Measurements from ENCODE around the gene BMP3. TPM values are rescaled to one million over a fixed set of nuclear protein-coding genes. Genes with fewer than 3 reads are reported as not detected.
A peak's percentile ranks its signal among the peaks of the same experiment; 100 is the strongest.
"Not testable (repeated sequence)": the region's sequence is repeated elsewhere in the genome, so short reads cannot be mapped to it uniquely, and the experiment has no call there.

Gene BMP3
- total RNA-seq = not detected

GRCh38 chr4:81030061-81030980 is at the start of gene BMP3:
Gene BMP3, plus strand, starts transcription at chr4:81030708. Its CDS starts 577 bp downstream, at chr4:81031285.
- H3K27me3 Mint-ChIP-seq (ENCODE audit: low read depth) = peaks cover 73% of the 10 kb centered on the region
- H3K9me3 Mint-ChIP-seq = no peaks in the 10 kb centered on the region
- peak within 1 kb of the TSS; percentile 89 to 94 for H3K4me3 Mint-ChIP-seq
- ATAC-seq (replicated peaks in 1 of 2) (peak; percentile 22 to 32), DNase-seq (peak in 1 of 2 donors; percentile 2)
- peaks cover 18% of the 10 kb centered on the region for H3K4me1 Mint-ChIP-seq (ENCODE audit: low read depth)
- no peak within 1 kb of the TSS for H3K27ac Mint-ChIP-seq
- H3K36me3 Mint-ChIP-seq (ENCODE audit: insufficient read depth in 2 of 2) = peaks cover 0 to 3% of the 10 kb centered on the region in 2 donors

GRCh38 chr4:80986011-80986410 is 44.5 kb upstream of the BMP3 start:
- Mint-ChIP-seq H3K27ac (no peak overlapping the region), H3K36me3 (ENCODE audit: insufficient read depth in 2 of 2) (no peaks in the 10 kb centered on the region), H3K9me3 (no peaks in the 10 kb centered on the region), H3K4me3 (no peak overlapping the region), H3K4me1 (ENCODE audit: low read depth) (no peaks in the 10 kb centered on the region), H3K27me3 (ENCODE audit: low read depth) (no peaks in the 10 kb centered on the region)
- ATAC-seq (replicated peaks in 1 of 2) (no peak), DNase-seq (no peak)

GRCh38 chr4:80989921-80990544 is 40.5 kb upstream of the BMP3 start:
- no peak for ATAC-seq (replicated peaks in 1 of 2)

GRCh38 chr4:80990851-80991250 is 39.7 kb upstream of the BMP3 start:
- H3K4me1 Mint-ChIP-seq (ENCODE audit: low read depth) = no peaks in the 10 kb centered on the region

More at GRCh38 chr4:80989921-80990544, 40.5 kb upstream of the BMP3 start:
- Mint-ChIP-seq H3K27me3 (ENCODE audit: low read depth) (peaks cover 6% of the 10 kb centered on the region), H3K36me3 (ENCODE audit: insufficient read depth in 2 of 2) (no peaks in the 10 kb centered on the region), H3K9me3 (no peaks in the 10 kb centered on the region), H3K27ac (no peak overlapping the region), H3K4me1 (ENCODE audit: low read depth) (no peaks in the 10 kb centered on the region), H3K4me3 (no peak overlapping the region)
- DNase-seq = peak; percentile 3 to 10

GRCh38 chr4:80999943-81000342 is 30.6 kb upstream of the BMP3 start:
- ATAC-seq (replicated peaks in 1 of 2) (no peak), DNase-seq (no peak)
- peaks cover 10% of the 10 kb centered on the region for H3K27me3 Mint-ChIP-seq (ENCODE audit: low read depth)
- no peaks in the 10 kb centered on the region for H3K36me3 Mint-ChIP-seq (ENCODE audit: insufficient read depth in 2 of 2)
- H3K9me3 Mint-ChIP-seq = no peaks in the 10 kb centered on the region
- no peak overlapping the region for H3K4me3 Mint-ChIP-seq
- H3K27ac Mint-ChIP-seq = no peak overlapping the region
- no peaks in the 10 kb centered on the region for H3K4me1 Mint-ChIP-seq (ENCODE audit: low read depth)

More at GRCh38 chr4:80990851-80991250, 39.7 kb upstream of the BMP3 start:
- H3K27me3 Mint-ChIP-seq (ENCODE audit: low read depth) = peaks cover 6% of the 10 kb centered on the region
- DNase-seq (no peak), ATAC-seq (replicated peaks in 1 of 2) (no peak)
- no peaks in the 10 kb centered on the region for H3K9me3 Mint-ChIP-seq
- no peak overlapping the region for H3K4me3 Mint-ChIP-seq
- H3K36me3 Mint-ChIP-seq (ENCODE audit: insufficient read depth in 2 of 2) = no peaks in the 10 kb centered on the region
- no peak overlapping the region for H3K27ac Mint-ChIP-seq

GRCh38 chr4:81003597-81004111 is 26.9 kb upstream of the BMP3 start:
- peaks cover 21% of the 10 kb centered on the region for H3K27me3 Mint-ChIP-seq (ENCODE audit: low read depth)
- H3K36me3 Mint-ChIP-seq (ENCODE audit: insufficient read depth in 2 of 2) = no peaks in the 10 kb centered on the region
- ATAC-seq (replicated peaks in 1 of 2) = no peak
- no peaks in the 10 kb centered on the region for H3K4me1 Mint-ChIP-seq (ENCODE audit: low read depth)
- peaks cover 0 to 2% of the 10 kb centered on the region in 2 donors for H3K9me3 Mint-ChIP-seq
- H3K4me3 Mint-ChIP-seq = no peak overlapping the region
- no peak for DNase-seq
- no peak overlapping the region for H3K27ac Mint-ChIP-seq

GRCh38 chr4:81007417-81007816 is 23.1 kb upstream of the BMP3 start:
- no peaks in the 10 kb centered on the region for H3K4me1 Mint-ChIP-seq (ENCODE audit: low read depth)
- H3K27ac Mint-ChIP-seq = no peak overlapping the region
- no peak for DNase-seq
- no peak overlapping the region for H3K4me3 Mint-ChIP-seq
- ATAC-seq (replicated peaks in 1 of 2) = no peak
- no peaks in the 10 kb centered on the region for H3K36me3 Mint-ChIP-seq (ENCODE audit: insufficient read depth in 2 of 2)
- peaks cover 23% of the 10 kb centered on the region for H3K27me3 Mint-ChIP-seq (ENCODE audit: low read depth)
- peaks cover 0 to 2% of the 10 kb centered on the region in 2 donors for H3K9me3 Mint-ChIP-seq

- not testable (repeated sequence) for H3K36me3 Mint-ChIP-seq (ENCODE audit: insufficient read depth in 2 of 2); ATAC-seq (replicated peaks in 1 of 2)
These were observed 13.9 kb upstream of the BMP3 start for GRCh38 chr4:81016566-81016965.

GRCh38 chr4:81019006-81019405 is 11.5 kb upstream of the BMP3 start:
- peaks cover 13% of the 10 kb centered on the region for H3K27me3 Mint-ChIP-seq (ENCODE audit: low read depth)
- H3K4me1 Mint-ChIP-seq (ENCODE audit: low read depth) = no peaks in the 10 kb centered on the region
- no peak overlapping the region for H3K27ac Mint-ChIP-seq

More at GRCh38 chr4:81016566-81016965, 13.9 kb upstream of the BMP3 start:
- H3K27me3 Mint-ChIP-seq (ENCODE audit: low read depth) = peaks cover 11% of the 10 kb centered on the region
- not testable (repeated sequence) for DNase-seq; H3K27ac Mint-ChIP-seq; H3K4me1 Mint-ChIP-seq (ENCODE audit: low read depth); H3K4me3 Mint-ChIP-seq; H3K9me3 Mint-ChIP-seq

GRCh38 chr4:81021142-81021944 is 9.2 kb upstream of the BMP3 start:
- no peak for DNase-seq
- no peak overlapping the region for H3K27ac Mint-ChIP-seq

More at GRCh38 chr4:81019006-81019405, 11.5 kb upstream of the BMP3 start:
- no peaks in the 10 kb centered on the region for H3K9me3 Mint-ChIP-seq
- no peaks in the 10 kb centered on the region for H3K36me3 Mint-ChIP-seq (ENCODE audit: insufficient read depth in 2 of 2)
- H3K4me3 Mint-ChIP-seq = no peak overlapping the region
- ATAC-seq (replicated peaks in 1 of 2) = no peak
- no peak for DNase-seq

GRCh38 chr4:81021981-81022380 is 8.5 kb upstream of the BMP3 start:
- no peaks in the 10 kb centered on the region for H3K4me1 Mint-ChIP-seq (ENCODE audit: low read depth)
- H3K9me3 Mint-ChIP-seq = no peaks in the 10 kb centered on the region
- H3K36me3 Mint-ChIP-seq (ENCODE audit: insufficient read depth in 2 of 2) = no peaks in the 10 kb centered on the region
- no peak overlapping the region for H3K27ac Mint-ChIP-seq
- no peak overlapping the region for H3K4me3 Mint-ChIP-seq
- ATAC-seq (replicated peaks in 1 of 2) (no peak), DNase-seq (no peak)
- peaks cover 35% of the 10 kb centered on the region for H3K27me3 Mint-ChIP-seq (ENCODE audit: low read depth)

More at GRCh38 chr4:81021142-81021944, 9.2 kb upstream of the BMP3 start:
- H3K4me1 Mint-ChIP-seq (ENCODE audit: low read depth) = no peaks in the 10 kb centered on the region
- no peak for ATAC-seq (replicated peaks in 1 of 2)
- H3K27me3 Mint-ChIP-seq (ENCODE audit: low read depth) = peaks cover 35% of the 10 kb centered on the region
- no peak overlapping the region for H3K4me3 Mint-ChIP-seq
- no peaks in the 10 kb centered on the region for H3K9me3 Mint-ChIP-seq
- no peaks in the 10 kb centered on the region for H3K36me3 Mint-ChIP-seq (ENCODE audit: insufficient read depth in 2 of 2)

- Mint-ChIP-seq H3K27ac (no peak overlapping the region), H3K4me1 (ENCODE audit: low read depth) (no peaks in the 10 kb centered on the region), H3K4me3 (no peak overlapping the region), H3K9me3 (no peaks in the 10 kb centered on the region), H3K36me3 (ENCODE audit: insufficient read depth in 2 of 2) (no peaks in the 10 kb centered on the region), H3K27me3 (ENCODE audit: low read depth) (peaks cover 42% of the 10 kb centered on the region)
- no peak for ATAC-seq (replicated peaks in 1 of 2)
- DNase-seq = no peak
These were observed 7.0 kb upstream of the BMP3 start for GRCh38 chr4:81023484-81023883.

All from activated T-cell treated with anti-CD3 and anti-CD28 coated beads, Interleukin-2, amount 50 U/mL, for 72 hours (primary cell).